GM23248 (cell line): ENCODE results near the gene DHX32. TPM values are rescaled to one million over a fixed set of nuclear protein-coding genes. Genes with fewer than 3 reads are reported as not detected.
"Not testable (repeated sequence)": the region's sequence is repeated elsewhere in the genome, so short reads cannot be mapped to it uniquely, and the experiment has no call there.

Source experiments
- DNase-seq: peaks from one replicate; pipeline ENCODE4 v3.0.0-alpha.2; 2015
- H2AFZ ChIP-seq: fragments of 200-600 bp; sonication (generic); 2 replicates; pipeline ENCODE4 v1.6.1; 2016; ENCODE audit warnings: antibody characterized with exemption
- H3F3A ChIP-seq: fragments of 200-600 bp; sonication (generic); 2 replicates; pipeline ENCODE4 v1.6.1; 2016; ENCODE audit warnings: mild to moderate bottlenecking, antibody characterized with exemption, mixed run types; ENCODE audit not compliant: insufficient read depth
- H3K27ac ChIP-seq: fragments of 200-600 bp; sonication (generic); 2 replicates; pipeline ENCODE4 v1.5.1; 2016; ENCODE audit warnings: mild to moderate bottlenecking
- H3K27me3 ChIP-seq: fragments of 200-600 bp; sonication (generic); replicated peaks from 2 replicates; pipeline ENCODE4 v1.6.1; 2016; ENCODE audit warnings: mild to moderate bottlenecking; ENCODE audit not compliant: insufficient read depth
- H3K36me3 ChIP-seq: fragments of 200-600 bp; sonication (generic); 2 replicates; pipeline ENCODE4 v1.6.1; 2016; ENCODE audit warnings: low read depth, mild to moderate bottlenecking
- H3K4me1 ChIP-seq: fragments of 200-600 bp; sonication (generic); 2 replicates; pipeline ENCODE4 v1.6.1; 2016; ENCODE audit warnings: mild to moderate bottlenecking; ENCODE audit not compliant: insufficient read depth
- H3K4me2 ChIP-seq: fragments of 200-600 bp; sonication (generic); one replicate; pipeline ENCODE4 v1.6.1; 2016; ENCODE audit warnings: mild to moderate bottlenecking; ENCODE audit not compliant: unreplicated experiment
- H3K4me3 ChIP-seq: fragments of 200-600 bp; sonication (generic); 2 replicates; pipeline ENCODE4 v1.5.1; 2016; ENCODE audit warnings: mild to moderate bottlenecking
- H3K79me2 ChIP-seq: fragments of 200-600 bp; sonication (generic); 2 replicates; pipeline ENCODE4 v1.6.1; 2016; ENCODE audit warnings: mild to moderate bottlenecking; ENCODE audit not compliant: insufficient read depth
- H3K9ac ChIP-seq: fragments of 200-600 bp; sonication (generic); 2 replicates; pipeline ENCODE4 v1.6.1; 2016; ENCODE audit warnings: mild to moderate bottlenecking
- H3K9me2 ChIP-seq: fragments of 200-600 bp; sonication (generic); 2 replicates; pipeline ENCODE4 v1.6.1; 2016; ENCODE audit warnings: mixed run types, mild to moderate bottlenecking, moderate library complexity; ENCODE audit not compliant: insufficient read depth
- H3K9me3 ChIP-seq: fragments of 200-600 bp; sonication (generic); one replicate; pipeline ENCODE4 v1.6.1; 2017; ENCODE audit warnings: low read depth
- H4K20me1 ChIP-seq: fragments of 200-600 bp; sonication (generic); 2 replicates; pipeline ENCODE4 v1.6.0; 2016; ENCODE audit not compliant: insufficient read depth
- EZH2 ChIP-seq: fragments of 200-600 bp; sonication (generic); IDR thresholded peaks from 2 replicates; pipeline ENCODE4 v1.6.1; 2018; ENCODE audit warnings: antibody characterized with exemption, mild to moderate bottlenecking; ENCODE audit not compliant: insufficient read depth, poor library complexity, severe bottlenecking
- EZH2phosphoT487 ChIP-seq: fragments of 200-600 bp; sonication (generic); IDR thresholded peaks from 2 replicates; pipeline ENCODE4 v1.6.1; 2018; ENCODE audit warnings: antibody characterized with exemption, moderate library complexity, mild to moderate bottlenecking, low read depth; ENCODE audit not compliant: insufficient read depth
- WGBS, 2 experiments: methylation state at CpG; one replicate each; pipeline ENCODE4 v1.1.6; 2015 to 2017; ENCODE audit warnings: low lambda C conversion rate in 2 of 2, low coverage in 1 of 2; ENCODE audit errors: missing lambda C conversion rate in 2 of 2; 5-methylcytosine and 5-hydroxymethylcytosine counted together
- in situ Hi-C: fragments of 300-500 bp; cut with MboI; formaldehyde crosslinking; loops from 2 replicates; pipeline ENCODE4 v1.15.0; 2020
- polyA plus RNA-seq: library from polyadenylated mRNA; unstranded; fragments of >200 nt; fragmentation: Nextera tagmentation; extraction: Ambion mirVana; gene quantifications from 2 replicates; pipeline ENCODE4 v1.2.1, GENCODE V29; 2016
- total RNA-seq: library from RNA; depleted of rRNA; stranded (reverse); fragments of >200 nt; shearing (Covaris generic); gene quantifications from 2 replicates; pipeline ENCODE4 v1.2.3, GENCODE V29; 2014

Gene DHX32
- total and polyA plus RNA-seq, 2 experiments from 2014 or later = 34.4 to 49.6 TPM

- no peak for DNase-seq
- WGBS, 2 experiments = 61 to 70% methylated on average over 3 of the region's 3 CpGs
- H3K36me3 ChIP-seq = no peaks in the 10 kb centered on the region
- TF ChIP-seq EZH2 (no peak), EZH2phosphoT487 (no peak)
- H3K4me3 ChIP-seq = no peak overlapping the region
- no peaks in the 10 kb centered on the region for H3F3A ChIP-seq
- no peak overlapping the region for H3K4me2 ChIP-seq
- no peaks in the 10 kb centered on the region for H3K79me2 ChIP-seq
- no peak overlapping the region for H3K27ac ChIP-seq
- H3K9me3 ChIP-seq = no peaks in the 10 kb centered on the region
- H3K9me2 ChIP-seq = no peaks in the 10 kb centered on the region
- H3K4me1 ChIP-seq = peaks cover 9% of the 10 kb centered on the region; the same call in 1 of the 2 replicates
- in situ Hi-C loops = no loop called here
- no peaks in the 10 kb centered on the region for H3K27me3 ChIP-seq
- H2AFZ ChIP-seq = no peak overlapping the region
- no peak overlapping the region for H3K9ac ChIP-seq
- no peaks in the 10 kb centered on the region for H4K20me1 ChIP-seq
Measured at GRCh38 chr10:125916977-125917376, 35.9 kb upstream of the DHX32 start.

GRCh38 chr10:125913277-125913676, 32.2 kb upstream of the DHX32 start:
- WGBS, 2 experiments = 44 to 53% methylated on average over 6 of the region's 6 CpGs
- DNase-seq, H3K9me2 ChIP-seq, H3K27ac ChIP-seq, H3K9me3 ChIP-seq, H3K27me3 ChIP-seq, H3K36me3 ChIP-seq, H3K4me3 ChIP-seq, H3K4me2 ChIP-seq, H3K4me1 ChIP-seq, H3K79me2 ChIP-seq, H3F3A ChIP-seq, in situ Hi-C loops, H2AFZ ChIP-seq, H3K9ac ChIP-seq, H4K20me1 ChIP-seq: not testable (repeated sequence)

GRCh38 chr10:125911990-125912389, 30.9 kb upstream of the DHX32 start:
- Histone ChIP-seq H3K4me2 (no peak overlapping the region), H3K4me1 (no peaks in the 10 kb centered on the region), H3F3A (no peaks in the 10 kb centered on the region), H3K9ac (no peak overlapping the region), H3K36me3 (no peaks in the 10 kb centered on the region), H3K79me2 (no peaks in the 10 kb centered on the region), H3K27ac (no peak overlapping the region), H3K9me3 (no peaks in the 10 kb centered on the region), H3K27me3 (no peaks in the 10 kb centered on the region), H2AFZ (no peak overlapping the region), H3K4me3 (no peak overlapping the region), H4K20me1 (no peaks in the 10 kb centered on the region), H3K9me2 (no peaks in the 10 kb centered on the region)
- in situ Hi-C loops = no loop called here
- TF ChIP-seq EZH2phosphoT487 (no peak), EZH2 (no peak)
- 48 to 55% methylated on average over 4 of the region's 4 CpGs for WGBS, 2 experiments
- DNase-seq = no peak

- TF ChIP-seq EZH2phosphoT487 (no peak), EZH2 (no peak)
- Histone ChIP-seq H3K79me2 (no peaks in the 10 kb centered on the region), H3K9me3 (no peaks in the 10 kb centered on the region), H2AFZ (no peak overlapping the region), H3K27me3 (no peaks in the 10 kb centered on the region), H4K20me1 (no peaks in the 10 kb centered on the region), H3K4me1 (no peaks in the 10 kb centered on the region), H3K27ac (no peak overlapping the region), H3K4me3 (no peak overlapping the region), H3K9me2 (no peaks in the 10 kb centered on the region), H3K36me3 (no peaks in the 10 kb centered on the region), H3K4me2 (no peak overlapping the region), H3K9ac (no peak overlapping the region), H3F3A (no peaks in the 10 kb centered on the region)
- DNase-seq = no peak
- in situ Hi-C loops = no loop called here
- WGBS, 2 experiments = 87 to 91% methylated on average over 10 of the region's 10 CpGs
Measured at GRCh38 chr10:125911145-125911544, 30.1 kb upstream of the DHX32 start.

GRCh38 chr10:125909491-125909890, 28.4 kb upstream of the DHX32 start:
- H3K9me2 ChIP-seq, in situ Hi-C loops: not testable (repeated sequence)
- 60 to 65% methylated on average over 3 of the region's 3 CpGs for WGBS, 2 experiments

GRCh38 chr10:125908813-125909212, 27.7 kb upstream of the DHX32 start:
- WGBS, 2 experiments = 37 to 42% methylated on average over 2 of the region's 2 CpGs
- H3K4me1 ChIP-seq, H4K20me1 ChIP-seq, H3K9me2 ChIP-seq, in situ Hi-C loops, H2AFZ ChIP-seq, H3K9ac ChIP-seq, H3K27ac ChIP-seq, H3K79me2 ChIP-seq, H3K36me3 ChIP-seq, H3K4me2 ChIP-seq, H3K27me3 ChIP-seq, H3K9me3 ChIP-seq, H3F3A ChIP-seq, DNase-seq, H3K4me3 ChIP-seq: not testable (repeated sequence)

More at GRCh38 chr10:125909491-125909890, 28.4 kb upstream of the DHX32 start:
- H2AFZ ChIP-seq, H3K36me3 ChIP-seq, H3K79me2 ChIP-seq, H3K4me1 ChIP-seq, H3F3A ChIP-seq, H3K4me2 ChIP-seq, H3K27me3 ChIP-seq, H3K9ac ChIP-seq, H3K4me3 ChIP-seq, H4K20me1 ChIP-seq, H3K9me3 ChIP-seq, H3K27ac ChIP-seq, DNase-seq: not testable (repeated sequence)

- H3K27ac ChIP-seq, H3K27me3 ChIP-seq, H4K20me1 ChIP-seq, H3K4me3 ChIP-seq, in situ Hi-C loops, DNase-seq, H3K9me2 ChIP-seq, H2AFZ ChIP-seq, H3K79me2 ChIP-seq, H3K4me1 ChIP-seq, H3K9ac ChIP-seq, H3F3A ChIP-seq, H3K9me3 ChIP-seq, H3K36me3 ChIP-seq, H3K4me2 ChIP-seq: not testable (repeated sequence)
- WGBS, 2 experiments = 56 to 63% methylated on average over 2 of the region's 2 CpGs
Measured at GRCh38 chr10:125907598-125907997, 26.5 kb upstream of the DHX32 start.
